ENCODE data around the gene NACA.

Gene NACA

GRCh38 chr12:56694161-56694560, 30.9 kb downstream of the NACA start:
- no peak for DNase-seq (ENCODE audit: low read depth)
- no peak overlapping the region for H3K4me3 ChIP-seq (ENCODE audit: low read depth, low read length)
- no peak for TF ChIP-seq CTCF (IDR thresholded peaks at IDR 0.05; ENCODE audit: low read depth, low read length, missing control alignments)
- in situ Hi-C loops (cut with HindIII; ENCODE audit: low sequenced_read_pairs) = no loop called here

DNA sequence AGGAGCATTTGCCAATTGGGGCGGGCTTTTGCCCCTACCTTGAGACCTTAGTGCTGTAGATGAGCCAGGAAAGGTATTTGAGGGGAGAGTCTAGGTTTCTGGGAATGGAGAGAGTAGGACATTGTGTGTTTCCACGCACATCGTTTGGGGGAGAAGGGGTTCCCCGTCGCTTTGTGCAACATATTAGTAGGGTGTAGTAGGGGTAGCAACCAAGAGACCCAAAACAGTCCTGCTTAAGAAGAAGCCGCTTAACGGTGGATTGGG, 36.3 kb downstream of the NACA start:
- H3K4me3 ChIP-seq (ENCODE audit: low read depth, low read length) = peak overlapping the region; percentile 99
- no peak for DNase-seq (ENCODE audit: low read depth)
- in situ Hi-C loops (cut with HindIII; ENCODE audit: low sequenced_read_pairs) = no loop called here
- TF ChIP-seq CTCF (IDR thresholded peaks at IDR 0.05; ENCODE audit: low read depth, low read length, missing control alignments) = no peak

DNA sequence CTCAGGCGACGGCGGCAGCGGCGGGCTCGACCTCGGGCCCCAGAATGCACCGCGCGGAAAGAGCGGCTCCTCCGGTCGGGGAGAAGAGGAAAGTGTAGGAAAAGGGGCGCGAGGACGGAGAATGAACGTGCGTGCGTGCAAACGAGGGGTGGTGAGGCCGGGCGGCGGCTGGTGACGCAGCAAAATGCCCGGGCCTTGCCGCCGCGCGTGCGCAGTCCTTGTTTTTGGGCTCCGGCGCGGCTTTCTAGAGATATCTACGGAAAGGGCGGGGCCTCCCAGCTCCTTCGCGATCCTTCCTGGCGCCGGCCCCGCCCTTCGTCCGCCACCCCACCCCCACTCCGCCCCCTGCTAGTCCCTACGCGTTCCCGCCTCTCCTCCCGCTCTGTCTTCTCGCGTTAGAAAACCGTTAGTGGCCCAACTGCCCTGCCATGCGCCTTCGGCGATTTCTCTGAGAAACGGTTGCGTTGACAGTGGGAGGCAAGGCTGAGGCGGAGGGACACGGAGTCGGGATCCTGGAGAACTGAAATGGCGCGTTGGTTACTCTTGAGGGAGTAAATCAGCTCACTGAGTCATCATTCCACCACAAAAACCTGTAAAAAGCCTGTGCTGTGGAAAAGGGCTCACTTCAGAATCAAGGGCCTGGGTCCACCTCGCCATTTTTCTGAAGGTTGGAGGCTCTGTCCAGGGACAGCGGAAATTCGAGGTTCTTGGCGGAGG, 36.8 kb downstream of the NACA start, which contains the start of gene PTGES3:
PTGES3 (minus strand) TSS at position 156 of the 717 bp plus-strand sequence. CDS start 285 bp downstream, outside the sequence.
- no peak for TF ChIP-seq CTCF (IDR thresholded peaks at IDR 0.05; ENCODE audit: low read depth, low read length, missing control alignments)
- peak within 1 kb of the TSS; percentile 99 for H3K4me3 ChIP-seq (ENCODE audit: low read depth, low read length)
- peak; percentile 95 for DNase-seq (ENCODE audit: low read depth)
- in situ Hi-C loops (cut with HindIII; ENCODE audit: low sequenced_read_pairs) = no loop called here

DNA sequence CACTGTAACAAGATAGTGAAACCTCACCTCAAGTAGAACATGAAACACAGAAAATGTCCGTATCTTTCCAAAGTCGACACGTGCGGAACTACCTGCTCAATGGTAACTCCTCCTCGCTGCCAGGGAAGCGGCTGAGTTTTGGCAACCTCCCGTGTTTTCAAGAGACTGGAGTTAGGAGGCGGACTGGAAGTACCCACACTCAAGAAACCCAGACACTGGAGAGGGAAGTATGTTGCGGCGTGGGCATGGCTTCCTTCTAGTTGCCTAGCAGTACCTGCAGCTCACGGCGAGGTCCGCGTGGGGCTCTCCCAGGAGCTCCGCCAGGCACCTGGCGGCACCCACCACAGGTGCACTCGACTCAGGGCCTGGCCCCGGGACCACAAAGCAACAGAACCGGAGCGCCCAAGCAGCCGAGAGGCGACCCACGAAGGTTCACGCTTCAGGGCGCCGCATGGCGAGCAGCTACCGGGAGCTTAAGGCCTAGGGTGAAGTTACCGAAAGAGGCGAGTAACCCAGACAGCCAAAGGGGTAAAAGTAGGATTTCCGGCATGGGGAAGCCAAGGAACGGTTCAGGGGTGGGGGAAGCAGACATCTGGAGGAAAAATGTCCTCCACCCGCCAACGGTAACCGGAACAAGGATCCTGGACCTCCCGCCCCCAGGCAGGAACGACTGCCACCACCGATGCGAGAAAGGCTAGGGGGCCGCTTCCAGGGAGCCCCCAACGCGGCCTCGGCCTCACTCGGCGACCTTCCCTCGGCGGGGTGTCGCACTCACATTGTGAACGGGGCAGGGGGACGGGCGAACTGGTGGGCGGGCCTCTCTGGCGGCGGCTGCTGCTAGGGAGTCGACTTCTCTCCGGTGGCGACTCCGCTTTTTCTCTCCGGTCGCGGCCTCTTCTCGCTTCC, 37.6 kb downstream of the NACA start:
- peak overlapping the region; percentile 99 for H3K4me3 ChIP-seq (ENCODE audit: low read depth, low read length)
- no peak for TF ChIP-seq CTCF (IDR thresholded peaks at IDR 0.05; ENCODE audit: low read depth, low read length, missing control alignments)
- DNase-seq (ENCODE audit: low read depth) = no peak
- in situ Hi-C loops (cut with HindIII; ENCODE audit: low sequenced_read_pairs) = no loop called here

DNA sequence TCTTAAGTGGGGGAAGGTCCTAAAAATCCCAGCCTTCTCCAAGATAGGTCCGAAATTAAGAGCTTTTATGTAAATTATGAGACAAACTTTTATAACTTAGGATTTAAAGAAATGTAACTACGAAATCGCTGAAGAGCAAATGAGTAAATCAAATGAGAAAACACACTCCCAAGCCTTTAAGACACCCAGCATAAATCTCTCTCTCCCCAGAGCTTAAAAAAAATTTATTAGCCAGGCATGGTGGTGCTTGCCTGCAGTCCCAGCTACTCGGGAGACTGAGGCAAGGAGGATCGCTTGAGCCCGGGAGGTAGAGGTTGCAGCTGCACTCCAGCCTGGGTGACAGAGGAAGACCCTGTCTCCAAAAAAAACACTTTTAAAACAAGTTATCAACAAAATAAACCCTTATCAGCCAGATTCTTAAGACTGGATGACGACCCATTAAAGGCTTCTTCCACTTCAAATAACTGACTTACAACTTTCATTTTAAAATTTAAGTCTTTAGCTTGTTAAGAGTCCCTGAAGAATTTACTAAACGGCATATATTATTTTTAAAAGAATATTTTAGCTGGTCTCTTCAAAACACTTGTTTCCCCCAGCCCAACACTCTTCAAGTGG, 40.2 kb downstream of the NACA start:
- peak overlapping the region; percentile 26 for H3K4me3 ChIP-seq (ENCODE audit: low read depth, low read length)
- no peak for DNase-seq (ENCODE audit: low read depth)
- in situ Hi-C loops (cut with HindIII; ENCODE audit: low sequenced_read_pairs) = no loop called here
- TF ChIP-seq CTCF (IDR thresholded peaks at IDR 0.05; ENCODE audit: low read depth, low read length, missing control alignments) = no peak

DNA sequence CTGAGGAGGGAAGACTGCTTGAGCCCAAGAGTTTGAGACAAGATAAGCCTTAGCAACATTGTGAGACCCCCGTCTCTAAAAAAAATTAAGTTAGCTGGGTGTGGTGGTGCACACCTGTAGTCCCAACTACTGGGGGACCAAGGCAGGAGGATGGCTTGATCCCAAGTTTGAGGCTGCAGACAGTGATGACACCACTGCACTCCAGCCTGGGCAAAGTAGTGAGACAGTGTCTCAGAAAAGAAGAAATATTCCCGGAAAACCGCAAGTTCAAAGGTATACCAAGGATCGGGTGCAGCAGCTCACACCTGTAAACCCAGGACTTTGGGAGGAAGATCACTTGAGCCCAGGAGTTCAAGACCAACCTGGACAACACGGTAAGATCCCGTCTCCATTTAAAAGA, 42.8 kb downstream of the NACA start:
- no peak for TF ChIP-seq CTCF (IDR thresholded peaks at IDR 0.05; ENCODE audit: low read depth, low read length, missing control alignments)
- no peak overlapping the region for H3K4me3 ChIP-seq (ENCODE audit: low read depth, low read length)
- in situ Hi-C loops (cut with HindIII; ENCODE audit: low sequenced_read_pairs) = no loop called here
- no peak for DNase-seq (ENCODE audit: low read depth)
